Activated CD8-positive, alpha-beta T cell treated with anti-CD3 and anti-CD28 coated beads for 36 hours (primary cell): ENCODE data around the gene DDX42. TPM values are rescaled to one million over a fixed set of nuclear protein-coding genes. Genes with fewer than 3 reads are reported as not detected.

ENCODE experiments used
- ATAC-seq: fragments of 200-7000 bp; cut with Tn5 transposase; one replicate; pipeline ENCODE4 v1.10.0; 2021; ENCODE audit warnings: mild to moderate bottlenecking, moderate library complexity
- CTCF ChIA-PET: fragments of 350-600 bp; sonication (Branson Sonifier 250); formaldehyde crosslinking; loops from one replicate; lab custom pipeline; 2021; ENCODE audit warnings: antibody characterized with exemption; lab: Charles Lee
- POLR2A ChIA-PET: fragments of 350-600 bp; sonication (Branson Sonifier 250); formaldehyde crosslinking; loops from one replicate; lab custom pipeline; 2021; ENCODE audit warnings: antibody characterized with exemption; lab: Charles Lee
- DNase-seq: peaks from one replicate; pipeline ENCODE4 v3.0.0-alpha.2; 2020
- H3K27ac Mint-ChIP-seq: one replicate; pipeline ENCODE4 v1.8.0; 2021; ENCODE audit warnings: mild to moderate bottlenecking, mixed read lengths
- H3K27me3 Mint-ChIP-seq: one replicate; pipeline ENCODE4 v1.8.0; 2021; ENCODE audit warnings: mixed read lengths
- H3K36me3 Mint-ChIP-seq: one replicate; pipeline ENCODE4 v1.8.0; 2021; ENCODE audit warnings: low read depth, mixed read lengths
- H3K4me1 Mint-ChIP-seq: one replicate; pipeline ENCODE4 v1.8.0; 2021; ENCODE audit warnings: low read depth, mixed read lengths
- H3K4me3 Mint-ChIP-seq: one replicate; pipeline ENCODE4 v1.8.0; 2021; ENCODE audit warnings: mild to moderate bottlenecking, moderate library complexity, mixed read lengths
- H3K9me3 Mint-ChIP-seq: one replicate; pipeline ENCODE4 v1.8.0; 2021; ENCODE audit warnings: mixed read lengths
- intact Hi-C: fragments of 100-400 bp; cut with micrococcal nuclease; formaldehyde crosslinking; loops from one replicate; pipeline ENCODE4 v1.10.0; 2022
- total RNA-seq, 2 experiments: library from RNA; stranded (reverse); gene quantifications; one replicate each; pipeline ENCODE4 v1.2.3, GENCODE V29; 2021
- TF ChIP-seq, protein P1 (sequence below): fragments of 200-600 bp; IDR thresholded peaks from one replicate; pipeline ENCODE4 v1.8.0; 2022; ENCODE audit warnings: antibody characterized with exemption, mild to moderate bottlenecking

Gene DDX42
- total RNA-seq, 2 experiments from 2014 or later: 91.9 to 96.0 TPM

DNA sequence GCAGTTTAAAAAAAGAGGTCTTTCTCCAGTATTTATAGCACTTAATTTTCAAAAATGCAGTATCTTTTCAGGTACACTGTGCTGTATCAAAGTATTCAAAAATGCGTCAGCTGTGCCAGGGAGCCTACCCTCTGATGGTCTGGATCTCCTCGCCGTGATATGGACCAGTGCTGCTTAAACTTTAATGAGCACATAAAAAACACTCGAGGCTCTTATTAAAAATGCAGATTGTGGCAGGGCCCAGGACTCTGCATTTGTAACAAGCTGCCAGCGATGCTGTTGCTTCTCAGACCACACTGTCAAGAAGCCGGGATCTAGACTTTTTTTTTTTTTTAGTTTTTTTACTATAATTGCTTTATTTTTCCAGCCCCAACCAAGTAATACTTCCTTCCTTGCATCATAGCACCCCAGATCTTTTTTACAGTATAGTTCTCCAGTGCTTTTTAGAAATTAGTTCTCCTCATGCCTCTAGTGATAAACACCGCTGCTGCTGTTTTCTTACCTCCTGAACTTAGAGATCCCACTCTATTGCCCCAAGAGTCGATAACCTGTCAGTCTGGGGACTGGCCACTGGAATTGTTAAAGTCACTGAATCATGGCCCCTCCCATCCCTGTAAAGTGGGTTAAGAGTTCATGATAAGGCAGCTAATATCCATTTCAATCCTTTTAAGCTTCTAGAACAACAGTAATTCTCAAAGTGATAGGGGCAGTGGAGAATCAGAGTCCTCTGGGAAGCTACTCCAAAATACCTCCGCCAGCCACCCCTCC is 70.1 kb downstream of the DDX42 start:
- ChIA-PET POLR2A (interaction anchor here (0.7 to 7.8 kb wide), 10 partner anchors 9 to 494 kb away, joined by 3 to 188 read pairs (median 4); partner anchors contain the start of genes DDX42, FTSJ3 and PSMC5), CTCF (interaction anchor here (0.6 to 3.3 kb wide), 9 partner anchors 10 to 102 kb away, joined by 3 to 15 read pairs (median 3); no protein-coding TSS in a partner anchor)
- no peak for ATAC-seq
- Mint-ChIP-seq H3K36me3 (peaks cover 15% of the 10 kb centered on the region), H3K9me3 (peaks cover 10% of the 10 kb centered on the region), H3K4me1 (peaks cover 29% of the 10 kb centered on the region), H3K27ac (peak overlapping the region; percentile 95), H3K27me3 (no peaks in the 10 kb centered on the region), H3K4me3 (peak overlapping the region; percentile 98)
- DNase-seq: no peak
- TF ChIP-seq, protein P1, sequence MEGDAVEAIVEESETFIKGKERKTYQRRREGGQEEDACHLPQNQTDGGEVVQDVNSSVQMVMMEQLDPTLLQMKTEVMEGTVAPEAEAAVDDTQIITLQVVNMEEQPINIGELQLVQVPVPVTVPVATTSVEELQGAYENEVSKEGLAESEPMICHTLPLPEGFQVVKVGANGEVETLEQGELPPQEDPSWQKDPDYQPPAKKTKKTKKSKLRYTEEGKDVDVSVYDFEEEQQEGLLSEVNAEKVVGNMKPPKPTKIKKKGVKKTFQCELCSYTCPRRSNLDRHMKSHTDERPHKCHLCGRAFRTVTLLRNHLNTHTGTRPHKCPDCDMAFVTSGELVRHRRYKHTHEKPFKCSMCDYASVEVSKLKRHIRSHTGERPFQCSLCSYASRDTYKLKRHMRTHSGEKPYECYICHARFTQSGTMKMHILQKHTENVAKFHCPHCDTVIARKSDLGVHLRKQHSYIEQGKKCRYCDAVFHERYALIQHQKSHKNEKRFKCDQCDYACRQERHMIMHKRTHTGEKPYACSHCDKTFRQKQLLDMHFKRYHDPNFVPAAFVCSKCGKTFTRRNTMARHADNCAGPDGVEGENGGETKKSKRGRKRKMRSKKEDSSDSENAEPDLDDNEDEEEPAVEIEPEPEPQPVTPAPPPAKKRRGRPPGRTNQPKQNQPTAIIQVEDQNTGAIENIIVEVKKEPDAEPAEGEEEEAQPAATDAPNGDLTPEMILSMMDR: no peak
- intact Hi-C loops: no loop called here

DNA sequence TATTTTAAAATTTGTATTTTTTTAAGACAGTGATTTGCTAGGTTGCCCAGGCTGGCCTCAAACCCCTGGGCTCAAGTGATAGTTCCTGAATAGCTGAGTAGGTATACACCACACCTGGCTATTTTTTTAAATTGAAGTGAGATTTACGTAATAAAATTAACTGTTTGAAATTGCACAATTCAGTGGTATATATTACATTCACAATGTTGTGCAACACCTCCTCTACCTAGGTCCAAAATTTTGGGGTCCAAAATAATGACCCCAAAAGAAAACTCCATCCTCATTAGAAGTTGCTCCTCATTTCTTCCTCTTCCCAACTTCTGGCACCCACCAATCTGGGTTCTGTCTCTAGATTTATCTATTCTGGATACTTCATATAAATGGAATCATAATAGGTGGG is 71.5 kb downstream of the DDX42 start:
- TF ChIP-seq, protein P1: no peak
- Mint-ChIP-seq H3K4me3 (no peak overlapping the region), H3K27me3 (no peaks in the 10 kb centered on the region), H3K36me3 (peaks cover 12% of the 10 kb centered on the region), H3K9me3 (peaks cover 11% of the 10 kb centered on the region), H3K4me1 (peaks cover 25% of the 10 kb centered on the region), H3K27ac (no peak overlapping the region)
- intact Hi-C loops: no loop called here
- DNase-seq (no peak), ATAC-seq (no peak)
- ChIA-PET CTCF (interaction anchor here (3.3 kb wide), 1 partner anchor 20 kb away, joined by 15 read pairs; no protein-coding TSS in a partner anchor), POLR2A (no interaction called here)

DNA sequence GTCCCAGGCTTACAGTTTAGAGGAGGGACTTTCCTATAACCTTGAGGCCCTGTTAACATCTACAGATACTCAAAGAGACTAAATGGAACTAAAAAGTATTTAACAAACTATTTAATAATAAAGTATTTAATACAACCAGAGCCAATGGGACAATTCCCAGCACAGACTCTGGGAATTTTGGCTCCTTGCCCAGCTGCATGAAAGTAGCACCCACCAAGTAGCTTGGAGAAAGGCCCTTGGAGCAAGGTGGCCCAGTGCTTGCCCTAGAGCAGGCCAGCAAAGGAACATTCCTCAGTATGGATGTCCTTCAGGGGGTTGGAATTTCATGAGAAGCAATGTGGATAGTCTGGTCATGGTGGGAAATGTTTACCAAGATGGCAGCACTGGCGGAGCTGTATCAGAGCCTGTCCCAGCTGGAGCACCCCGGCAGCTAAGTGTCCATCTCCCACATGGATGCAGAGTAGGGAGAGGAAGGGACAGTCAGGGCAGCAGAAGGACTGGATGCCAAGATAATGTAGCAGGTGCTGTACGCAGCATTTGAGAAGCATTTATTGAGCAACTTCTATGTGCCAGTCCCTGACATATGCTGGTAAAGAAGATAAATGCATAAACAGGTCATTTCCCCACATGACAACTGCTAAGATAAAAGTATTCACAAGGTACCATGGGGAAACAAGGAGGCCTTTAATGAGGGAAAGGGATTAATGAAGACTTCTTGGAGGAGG is 73.7 kb downstream of the DDX42 start:
- no peaks in the 10 kb centered on the region for H3K27me3 Mint-ChIP-seq
- H3K36me3 Mint-ChIP-seq: peaks cover 8% of the 10 kb centered on the region
- ChIA-PET CTCF (interaction anchor here (1.0 to 3.0 kb wide), 7 partner anchors 12 to 178 kb away, joined by 3 to 38 read pairs (median 4); partner anchors contain the start of gene GH1), POLR2A (interaction anchor here (0.6 to 3.2 kb wide), 5 partner anchors 18 to 149 kb away, joined by 4 to 11 read pairs (median 4); partner anchors contain the start of genes CCDC47, DDX42 and PSMC5)
- ATAC-seq (no peak), DNase-seq (no peak)
- TF ChIP-seq, protein P1: no peak
- peaks cover 20% of the 10 kb centered on the region for H3K4me1 Mint-ChIP-seq
- H3K9me3 Mint-ChIP-seq: peaks cover 11% of the 10 kb centered on the region
- intact Hi-C loops: no loop called here
- H3K4me3 Mint-ChIP-seq: peak overlapping the region; percentile 64
- H3K27ac Mint-ChIP-seq: peak overlapping the region; percentile 95

DNA sequence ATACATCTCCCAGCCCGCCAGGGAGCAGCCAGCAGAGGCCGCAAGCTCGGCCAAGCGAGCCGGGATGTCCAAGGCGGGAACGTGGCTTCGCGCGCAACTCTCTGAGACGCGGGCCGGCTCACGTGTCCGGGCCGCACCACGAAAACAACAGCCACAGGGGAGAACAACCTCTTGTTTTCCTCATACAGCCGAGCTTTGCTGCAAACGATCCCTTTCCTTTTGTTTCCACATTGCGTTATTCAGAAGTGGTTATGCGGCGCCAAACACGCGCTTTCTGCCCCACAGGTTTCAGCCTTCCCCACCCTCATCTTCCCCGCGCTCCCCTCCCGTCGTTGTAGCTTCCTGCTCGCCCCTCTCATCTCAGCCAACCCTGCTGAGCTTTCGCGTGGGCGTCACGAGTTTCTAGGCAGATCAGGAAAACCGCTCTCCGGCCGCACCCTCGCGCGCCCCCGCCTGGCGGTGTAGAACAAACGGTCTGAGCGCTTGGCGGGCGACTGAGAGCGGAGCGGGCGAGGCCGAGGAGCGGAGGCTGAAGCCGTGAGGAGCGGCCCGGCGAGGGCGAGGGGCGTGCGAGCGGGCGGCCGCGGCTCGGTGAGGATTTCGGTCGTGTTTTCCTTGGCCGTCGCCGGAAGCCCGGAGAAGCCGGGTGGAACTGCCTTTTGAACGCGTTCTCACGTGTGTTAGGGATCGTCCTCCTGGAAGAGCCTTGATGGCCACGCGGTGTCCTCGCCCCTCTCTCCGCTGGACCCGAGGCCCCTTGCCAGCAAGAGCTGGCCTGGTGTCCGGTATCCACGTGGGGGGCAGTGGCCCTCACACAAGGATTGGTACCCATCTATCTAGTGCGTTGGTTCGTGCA is 75.1 kb downstream of the DDX42 start:
- Mint-ChIP-seq H3K36me3 (peaks cover 8% of the 10 kb centered on the region), H3K9me3 (peaks cover 11% of the 10 kb centered on the region), H3K27ac (peak overlapping the region; percentile 95), H3K27me3 (no peaks in the 10 kb centered on the region), H3K4me1 (peaks cover 16% of the 10 kb centered on the region), H3K4me3 (peak overlapping the region; percentile 64)
- TF ChIP-seq, protein P1: peak; percentile 84
- ChIA-PET POLR2A (interaction anchor here (0.7 to 3.2 kb wide), 10 partner anchors 10 to 151 kb away, joined by 3 to 11 read pairs (median 4); partner anchors contain the start of genes CCDC47, DDX42, PRR29 and PSMC5), CTCF (interaction anchor here (0.6 to 3.0 kb wide), 23 partner anchors 11 to 420 kb away, joined by 3 to 38 read pairs (median 4); partner anchors contain the start of gene MAP3K3)
- peak; percentile 98 for ATAC-seq
- DNase-seq: peak; percentile 98
- intact Hi-C loops: no loop called here
